Measurements from ENCODE around the gene PIGO.

DNA sequence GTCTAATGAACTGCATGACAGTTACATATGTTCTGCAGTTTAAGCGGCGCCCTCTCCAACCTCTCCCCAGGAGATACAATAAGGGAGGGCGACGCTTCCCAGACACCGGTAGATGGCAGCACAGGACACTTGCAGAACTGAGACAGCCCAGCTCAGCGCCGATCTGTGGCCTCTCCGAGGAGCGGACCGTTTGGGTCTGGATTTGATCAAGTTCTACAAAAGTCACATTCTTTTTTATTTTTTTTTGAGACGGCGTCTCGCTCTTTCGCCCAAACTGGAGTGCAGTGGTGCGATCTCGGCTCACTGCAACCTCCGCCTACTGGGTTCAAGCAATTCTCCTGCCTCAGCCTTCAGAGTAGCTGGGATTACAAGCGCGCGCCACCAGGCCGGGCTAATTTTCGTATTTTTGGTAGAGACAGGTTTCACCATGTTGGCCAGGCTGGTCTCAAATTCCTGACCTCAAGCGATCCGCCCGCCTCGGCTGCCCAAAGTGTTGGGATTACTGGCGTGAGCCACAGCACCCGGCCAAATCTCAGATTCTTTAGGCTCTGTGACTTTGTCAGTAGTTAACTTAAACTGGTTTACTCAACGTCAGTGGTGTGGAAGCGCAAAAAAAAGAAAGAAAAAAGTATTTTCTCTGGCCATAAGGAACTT is 20.6 kb upstream of the PIGO start:
- TF ChIP-seq, protein P1, sequence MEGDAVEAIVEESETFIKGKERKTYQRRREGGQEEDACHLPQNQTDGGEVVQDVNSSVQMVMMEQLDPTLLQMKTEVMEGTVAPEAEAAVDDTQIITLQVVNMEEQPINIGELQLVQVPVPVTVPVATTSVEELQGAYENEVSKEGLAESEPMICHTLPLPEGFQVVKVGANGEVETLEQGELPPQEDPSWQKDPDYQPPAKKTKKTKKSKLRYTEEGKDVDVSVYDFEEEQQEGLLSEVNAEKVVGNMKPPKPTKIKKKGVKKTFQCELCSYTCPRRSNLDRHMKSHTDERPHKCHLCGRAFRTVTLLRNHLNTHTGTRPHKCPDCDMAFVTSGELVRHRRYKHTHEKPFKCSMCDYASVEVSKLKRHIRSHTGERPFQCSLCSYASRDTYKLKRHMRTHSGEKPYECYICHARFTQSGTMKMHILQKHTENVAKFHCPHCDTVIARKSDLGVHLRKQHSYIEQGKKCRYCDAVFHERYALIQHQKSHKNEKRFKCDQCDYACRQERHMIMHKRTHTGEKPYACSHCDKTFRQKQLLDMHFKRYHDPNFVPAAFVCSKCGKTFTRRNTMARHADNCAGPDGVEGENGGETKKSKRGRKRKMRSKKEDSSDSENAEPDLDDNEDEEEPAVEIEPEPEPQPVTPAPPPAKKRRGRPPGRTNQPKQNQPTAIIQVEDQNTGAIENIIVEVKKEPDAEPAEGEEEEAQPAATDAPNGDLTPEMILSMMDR (IDR thresholded peaks at IDR 0.05): peak; percentile 94 to 98 (median 97)
- TF ChIP-seq POLR2A (IDR thresholded peaks at IDR 0.05): no peak

Data from body of pancreas (tissue), 4 donors.